ENCODE data around the gene PDCD10.

DNA sequence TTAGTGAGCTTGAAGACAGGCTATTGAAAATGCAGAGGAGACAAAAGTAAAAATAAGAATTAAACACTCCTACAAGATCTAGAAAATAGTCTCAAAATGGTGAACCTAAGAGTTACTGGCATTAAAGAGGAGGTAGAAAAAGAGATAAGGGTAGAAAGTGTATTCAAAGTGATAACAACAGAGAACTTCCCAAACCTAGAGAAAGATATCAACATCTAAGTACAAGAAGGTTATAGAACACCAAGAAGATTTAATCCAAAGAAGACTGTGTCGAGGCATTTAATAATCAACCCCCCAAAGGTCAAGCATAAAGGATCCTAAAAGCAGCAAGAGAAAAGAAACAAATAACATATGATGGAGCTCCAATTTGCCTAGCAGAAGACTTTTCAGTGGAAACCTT, 23.3 kb downstream of the PDCD10 start:
- TF ChIP-seq NFRKB (IDR thresholded peaks at IDR 0.05) (no peak), TARDBP (IDR thresholded peaks at IDR 0.05) (no peak), ARNT (IDR thresholded peaks at IDR 0.05) (no peak), L3MBTL2 (conservative IDR thresholded peaks at IDR 0.05) (no peak), ZNF384 (IDR thresholded peaks at IDR 0.05) (no peak), ELF4 (IDR thresholded peaks at IDR 0.05) (no peak), PKNOX1 (IDR thresholded peaks at IDR 0.05) (no peak), FOXA1 (IDR thresholded peaks at IDR 0.05) (no peak), FOXM1 (IDR thresholded peaks at IDR 0.05; ENCODE audit: borderline replicate concordance) (no peak)

Measured in HEK293T (cell line).